Left lung (tissue), 10 donors: ENCODE measurements around the gene SRCIN1. TPM values are rescaled to one million over a fixed set of nuclear protein-coding genes. Genes with fewer than 3 reads are reported as not detected.
"Not testable (repeated sequence)": the region's sequence is repeated elsewhere in the genome, so short reads cannot be mapped to it uniquely, and the experiment has no call there.

Source experiments
- ATAC-seq: fragments of 200-7000 bp; cut with Tn5 transposase; one replicate; pipeline ENCODE4 v1.9.1; 2020; ENCODE audit warnings: moderate library complexity
- DNase-seq, 4 donors: peaks; one replicate each; pipeline ENCODE4 v3.0.0-alpha.2; 2013 to 2020
- H3K27ac ChIP-seq, 2 donors: fragments of 200-600 bp; sonication (generic) in 1 of 2; one replicate each; pipeline versions ENCODE4 v1.5.0 to v1.8.0; 2020 to 2021
- H3K27me3 ChIP-seq, 2 donors: fragments of 200-600 bp; sonication (generic) in 1 of 2; one replicate each; pipeline versions ENCODE4 v1.5.0 to v1.8.0; 2020 to 2021
- H3K36me3 ChIP-seq, 2 donors: fragments of 200-600 bp; sonication (generic) in 1 of 2; one replicate each; pipeline versions ENCODE4 v1.5.0 to v1.8.0; 2020 to 2021
- H3K4me1 ChIP-seq, 2 donors: fragments of 200-600 bp; one replicate each; pipeline ENCODE4 v1.8.0; 2021
- H3K4me3 ChIP-seq, 2 donors: fragments of 200-600 bp; sonication (generic) in 1 of 2; one replicate each; pipeline versions ENCODE4 v1.5.0 to v1.8.0; 2020 to 2021; ENCODE audit warnings: mild to moderate bottlenecking in 1 of 2
- H3K9me3 ChIP-seq, 2 donors: fragments of 200-600 bp; sonication (generic) in 1 of 2; one replicate each; pipeline versions ENCODE4 v1.5.0 to v1.8.0; 2020 to 2021
- intact Hi-C, 2 donors: fragments of 100-400 bp; cut with DNase I; formaldehyde crosslinking; loops; one replicate each; pipeline versions ENCODE4 v1.11.2 to v1.14.2; 2022
- polyA plus RNA-seq, 6 donors: library from polyadenylated mRNA; unstranded; fragments of 120-200 nt; gene quantifications; one replicate each; pipeline ENCODE4 v1.2.1, GENCODE V29; 2013; ENCODE audit not compliant: insufficient read length in 6 of 6
- total RNA-seq, 2 donors: library from RNA; stranded (reverse); fragmentation: NEBNext Ultra II Directional; extraction: Animal tissue kit (Norgen Biotek cat#: 25700); gene quantifications; one replicate each; pipeline ENCODE4 v1.2.1, GENCODE V29; 2021
- TF ChIP-seq, protein P1 (sequence below), 2 donors: fragments of 200-600 bp; sonication (generic) in 1 of 2; IDR thresholded peaks; one replicate each; pipeline versions ENCODE4 v1.5.0 to v1.8.0; 2021; ENCODE audit warnings: antibody characterized with exemption in 2 of 2
- donor health status: DM: no; HTN: yes; CAD: no.
- donor health status: DM: no; HTN: no; CAD: no.

The SRCIN1 gene
- total and polyA plus RNA-seq, 8 donors, result 2.7 to 10.6 (median 7.4) TPM

GRCh38 chr17:38508570-38508950 is 97.2 kb downstream of the SRCIN1 start:
- Histone ChIP-seq H3K4me3 (no peak overlapping the region), H3K27me3 (peaks cover 0 to 36% of the 10 kb centered on the region in 2 donors), H3K27ac (no peak overlapping the region), H3K4me1 (peaks cover 0 to 12% of the 10 kb centered on the region in 2 donors), H3K36me3 (peaks cover 0 to 37% of the 10 kb centered on the region in 2 donors), H3K9me3 (no peaks in the 10 kb centered on the region)
- intact Hi-C loops, result no loop called here
- ATAC-seq, result no peak
- TF ChIP-seq, protein P1, sequence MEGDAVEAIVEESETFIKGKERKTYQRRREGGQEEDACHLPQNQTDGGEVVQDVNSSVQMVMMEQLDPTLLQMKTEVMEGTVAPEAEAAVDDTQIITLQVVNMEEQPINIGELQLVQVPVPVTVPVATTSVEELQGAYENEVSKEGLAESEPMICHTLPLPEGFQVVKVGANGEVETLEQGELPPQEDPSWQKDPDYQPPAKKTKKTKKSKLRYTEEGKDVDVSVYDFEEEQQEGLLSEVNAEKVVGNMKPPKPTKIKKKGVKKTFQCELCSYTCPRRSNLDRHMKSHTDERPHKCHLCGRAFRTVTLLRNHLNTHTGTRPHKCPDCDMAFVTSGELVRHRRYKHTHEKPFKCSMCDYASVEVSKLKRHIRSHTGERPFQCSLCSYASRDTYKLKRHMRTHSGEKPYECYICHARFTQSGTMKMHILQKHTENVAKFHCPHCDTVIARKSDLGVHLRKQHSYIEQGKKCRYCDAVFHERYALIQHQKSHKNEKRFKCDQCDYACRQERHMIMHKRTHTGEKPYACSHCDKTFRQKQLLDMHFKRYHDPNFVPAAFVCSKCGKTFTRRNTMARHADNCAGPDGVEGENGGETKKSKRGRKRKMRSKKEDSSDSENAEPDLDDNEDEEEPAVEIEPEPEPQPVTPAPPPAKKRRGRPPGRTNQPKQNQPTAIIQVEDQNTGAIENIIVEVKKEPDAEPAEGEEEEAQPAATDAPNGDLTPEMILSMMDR (IDR thresholded peaks at IDR 0.05), result no peak
- peak in 1 of 4 donors; percentile 38 for DNase-seq

DNA sequence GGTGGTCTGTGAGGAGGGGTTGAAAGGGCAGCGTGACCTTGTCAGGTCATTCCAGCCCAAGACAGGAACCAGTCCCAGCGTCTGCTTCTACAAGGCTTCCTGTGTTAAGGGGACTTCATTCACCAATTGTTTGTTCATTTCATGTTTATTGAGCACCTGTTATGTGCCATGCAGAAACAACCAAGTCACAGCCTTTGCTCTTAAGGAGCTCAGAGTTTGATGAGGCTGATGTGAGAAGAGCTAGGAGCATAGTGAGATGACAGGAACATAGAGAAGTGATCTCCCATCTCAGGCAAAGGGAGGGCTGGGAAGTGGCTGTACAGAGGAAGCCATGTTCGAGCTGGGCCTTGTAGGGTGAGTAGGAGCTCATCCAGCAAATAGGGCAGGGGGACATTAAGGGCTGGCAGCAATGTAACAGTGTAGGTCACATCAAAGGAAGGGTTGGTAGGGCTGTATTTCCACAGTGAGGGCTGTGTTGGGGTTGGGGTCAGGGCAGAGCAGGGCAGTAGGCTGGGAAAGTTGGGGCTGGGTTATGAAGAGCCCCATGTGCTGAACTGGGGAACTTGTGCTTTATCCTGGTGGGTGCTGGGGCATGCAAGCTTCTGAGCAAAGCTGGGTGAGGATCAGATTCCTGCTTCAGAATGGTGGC is 97.7 kb downstream of the SRCIN1 start:
- intact Hi-C loops, result no loop called here
- H3K36me3 ChIP-seq, result peaks cover 0 to 42% of the 10 kb centered on the region in 2 donors
- H3K4me1 ChIP-seq, result peaks cover 0 to 12% of the 10 kb centered on the region in 2 donors
- TF ChIP-seq, protein P1 (IDR thresholded peaks at IDR 0.05), result no peak
- H3K27ac ChIP-seq, result no peak overlapping the region
- DNase-seq (no peak), ATAC-seq (no peak)
- H3K27me3 ChIP-seq, result peaks cover 0 to 36% of the 10 kb centered on the region in 2 donors
- H3K4me3 ChIP-seq, result no peak overlapping the region
- H3K9me3 ChIP-seq, result no peaks in the 10 kb centered on the region

DNA sequence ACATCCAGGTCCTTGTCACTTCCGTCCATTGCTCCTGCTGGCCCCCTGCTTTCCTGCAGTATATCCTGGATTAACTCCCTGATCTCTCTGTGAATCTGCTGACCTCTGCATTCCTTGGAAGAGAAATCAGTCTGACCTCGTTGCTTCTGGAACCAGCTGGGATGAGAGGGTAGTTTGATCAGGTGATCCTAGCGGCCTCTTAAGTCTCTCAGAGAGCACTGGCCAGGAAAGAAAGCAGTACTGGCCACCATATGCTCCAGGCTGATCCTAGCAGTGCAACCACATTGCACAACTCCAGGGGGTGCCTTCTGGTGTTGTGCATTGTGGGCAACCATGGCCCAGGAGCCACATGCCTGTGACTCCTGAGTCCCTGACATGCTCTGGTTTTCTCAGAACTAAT is 98.3 kb downstream of the SRCIN1 start:
- Histone ChIP-seq H3K9me3 (no peaks in the 10 kb centered on the region), H3K4me3 (no peak overlapping the region), H3K27me3 (peaks cover 0 to 34% of the 10 kb centered on the region in 2 donors), H3K4me1 (peaks cover 0 to 12% of the 10 kb centered on the region in 2 donors), H3K27ac (no peak overlapping the region), H3K36me3 (peaks cover 0 to 48% of the 10 kb centered on the region in 2 donors)
- no peak for DNase-seq
- no peak for ATAC-seq
- TF ChIP-seq, protein P1 (IDR thresholded peaks at IDR 0.05), result no peak
- intact Hi-C loops, result no loop called here

- ATAC-seq (no peak), DNase-seq (no peak)
- TF ChIP-seq, protein P1 (IDR thresholded peaks at IDR 0.05), result no peak
- H3K9me3 ChIP-seq, result no peaks in the 10 kb centered on the region
- peaks cover 0 to 3% of the 10 kb centered on the region in 2 donors for H3K27me3 ChIP-seq
- H3K27ac ChIP-seq, result no peak overlapping the region
- intact Hi-C loops, result no loop called here
- H3K4me3 ChIP-seq, result no peak overlapping the region
- peaks cover 0 to 60% of the 10 kb centered on the region in 2 donors for H3K36me3 ChIP-seq
- H3K4me1 ChIP-seq, result no peaks in the 10 kb centered on the region
Measured at GRCh38 chr17:38504216-38504615, 101.5 kb downstream of the SRCIN1 start.

DNA sequence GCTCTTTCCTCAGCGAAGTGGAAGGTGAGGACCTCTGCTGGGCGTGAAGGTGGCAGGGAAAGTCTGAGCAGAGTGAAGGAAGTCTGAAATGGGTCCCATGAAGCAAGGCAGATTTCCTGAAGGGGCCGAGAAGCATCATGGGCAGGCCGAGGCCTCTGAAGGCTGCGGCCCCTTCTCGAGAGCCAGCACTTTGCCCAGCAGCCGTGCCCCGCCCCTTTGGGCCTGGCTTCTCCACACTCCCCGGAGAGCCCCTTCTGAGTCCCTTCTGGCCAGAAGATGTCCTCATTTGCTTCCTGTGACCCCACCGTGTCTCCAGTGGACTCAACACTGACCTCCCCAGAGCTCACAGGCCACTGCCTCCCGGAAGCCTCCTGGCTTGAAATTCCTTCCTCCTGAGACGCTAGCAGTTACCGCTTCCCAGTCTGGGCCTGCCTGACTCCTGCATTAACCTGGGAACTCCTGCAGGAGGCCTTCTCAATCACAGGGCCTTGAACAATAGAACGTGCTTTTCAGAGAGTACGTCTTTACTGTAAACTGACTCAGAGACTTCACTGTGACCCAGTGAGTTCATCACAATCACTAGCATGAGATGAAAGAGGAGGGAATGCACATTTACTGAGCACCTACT is 102.4 kb downstream of the SRCIN1 start:
- H3K36me3 ChIP-seq, result peaks cover 0 to 67% of the 10 kb centered on the region in 2 donors
- H3K9me3 ChIP-seq, H3K27ac ChIP-seq, intact Hi-C loops, H3K27me3 ChIP-seq, H3K4me3 ChIP-seq, ATAC-seq, DNase-seq, H3K4me1 ChIP-seq: not testable (repeated sequence)

DNA sequence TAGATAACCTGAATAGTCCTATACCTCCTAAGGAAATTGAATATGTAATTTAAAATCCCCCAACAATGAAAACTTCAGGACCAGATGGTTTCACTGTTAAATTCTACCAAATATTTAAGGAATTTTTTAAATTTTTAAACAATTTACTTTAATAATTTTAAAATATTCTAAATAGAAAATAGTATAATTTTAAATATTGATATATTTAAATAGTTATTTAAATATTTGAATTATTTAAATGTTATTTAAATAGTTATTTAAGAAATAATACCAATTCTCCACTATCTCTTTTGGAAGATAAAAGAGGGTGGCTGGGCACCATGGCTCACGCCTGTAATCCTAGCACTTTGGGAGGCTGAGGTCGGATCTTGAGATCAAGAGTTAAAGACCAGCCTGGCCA is 104.0 kb downstream of the SRCIN1 start:
- peaks cover 0 to 71% of the 10 kb centered on the region in 2 donors for H3K36me3 ChIP-seq
- not testable (repeated sequence) for ATAC-seq

GRCh38 chr17:38499230-38499629 is 106.5 kb downstream of the SRCIN1 start:
- ATAC-seq, H3K27ac ChIP-seq, H3K4me3 ChIP-seq, intact Hi-C loops, H3K9me3 ChIP-seq, H3K27me3 ChIP-seq, H3K4me1 ChIP-seq, DNase-seq: not testable (repeated sequence)
- peaks cover 0 to 69% of the 10 kb centered on the region in 2 donors for H3K36me3 ChIP-seq

More for the DNA sequence above, 104.0 kb downstream of the SRCIN1 start:
- H3K4me3 ChIP-seq, intact Hi-C loops, H3K27ac ChIP-seq, H3K27me3 ChIP-seq, H3K9me3 ChIP-seq, H3K4me1 ChIP-seq, DNase-seq: not testable (repeated sequence)
